ENCODE measurements around the gene ULBP2.
A peak's percentile ranks its signal among the peaks of the same experiment; 100 is the strongest.
"Not testable (repeated sequence)": the region's sequence is repeated elsewhere in the genome, so short reads cannot be mapped to it uniquely, and the experiment has no call there.

The ULBP2 gene, protein sequence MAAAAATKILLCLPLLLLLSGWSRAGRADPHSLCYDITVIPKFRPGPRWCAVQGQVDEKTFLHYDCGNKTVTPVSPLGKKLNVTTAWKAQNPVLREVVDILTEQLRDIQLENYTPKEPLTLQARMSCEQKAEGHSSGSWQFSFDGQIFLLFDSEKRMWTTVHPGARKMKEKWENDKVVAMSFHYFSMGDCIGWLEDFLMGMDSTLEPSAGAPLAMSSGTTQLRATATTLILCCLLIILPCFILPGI
- total RNA-seq: 0.16 to 2.3 (median 0.53) reads per million in 3 experiments

DNA sequence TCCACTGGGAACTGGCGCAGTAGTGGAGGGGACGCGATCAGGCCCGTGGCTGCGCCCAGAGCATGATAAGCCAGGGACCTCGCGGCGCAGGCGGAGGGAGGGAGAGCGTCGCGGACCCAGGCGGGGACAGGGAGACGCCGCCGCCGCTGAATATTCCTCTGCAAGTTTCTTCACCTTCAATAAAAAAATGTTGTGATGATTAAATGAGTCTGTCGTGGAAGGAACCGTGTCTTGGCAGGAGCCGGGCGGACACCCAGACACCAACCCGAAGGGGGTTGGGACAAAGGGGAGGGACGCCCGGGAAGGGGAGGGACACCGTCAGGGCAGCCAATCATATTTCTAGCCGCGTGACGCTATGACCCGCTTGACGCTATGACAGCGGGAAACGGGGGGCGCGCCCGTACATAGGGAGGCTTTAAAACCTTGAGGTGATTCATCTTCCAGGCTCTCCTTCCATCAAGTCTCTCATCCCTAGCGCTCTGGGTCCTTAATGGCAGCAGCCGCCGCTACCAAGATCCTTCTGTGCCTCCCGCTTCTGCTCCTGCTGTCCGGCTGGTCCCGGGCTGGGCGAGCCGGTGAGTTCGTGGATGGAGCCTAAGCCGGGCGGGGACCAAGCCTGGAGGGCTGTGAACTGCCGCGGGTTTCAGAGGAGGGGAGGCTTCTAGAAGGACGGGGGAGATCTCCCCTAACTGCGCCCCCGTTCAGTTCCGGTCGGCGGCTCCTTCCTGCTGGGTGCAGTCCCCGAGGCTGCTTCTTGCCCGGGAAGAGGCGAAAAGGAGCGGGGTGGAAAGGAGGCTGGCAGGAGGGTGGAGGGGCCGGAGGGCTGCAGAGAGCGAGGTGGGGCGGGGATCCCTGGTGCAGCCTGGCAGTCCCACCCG lies at the start of gene ULBP2:
TSS of gene ULBP2 (plus strand) at position 432 of the 878 bp plus-strand sequence. CDS start at position 491, 59 bp downstream.
- DNase-seq: peak; percentile 90

DNA sequence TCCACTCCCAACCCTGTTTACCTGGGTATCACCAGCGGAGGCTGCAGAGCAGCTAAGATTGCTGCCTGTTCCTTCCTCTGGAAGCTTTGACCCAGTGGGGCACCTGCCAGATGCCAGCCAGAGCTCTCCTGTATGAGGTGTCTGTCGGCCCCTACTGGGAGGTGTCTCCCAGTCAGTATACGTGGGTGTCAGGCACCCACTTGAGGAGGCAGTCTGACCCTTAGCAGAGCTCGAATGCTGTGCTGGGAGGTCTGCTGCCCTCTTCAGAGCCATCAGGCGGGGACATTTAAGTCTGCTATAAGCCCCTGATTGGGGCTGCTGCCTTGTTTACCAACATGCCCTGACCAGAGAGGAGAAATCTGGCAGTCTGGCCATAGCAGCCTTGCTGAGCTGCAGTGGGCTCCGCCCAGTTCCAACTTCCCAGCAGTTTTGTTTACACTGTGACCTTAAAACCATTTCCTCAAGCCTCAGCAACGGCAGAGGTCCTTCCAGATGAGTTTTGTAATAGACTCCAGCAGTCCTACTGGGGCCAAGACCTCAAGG lies 46.7 kb upstream of the ULBP2 start:
- no peak for DNase-seq

DNA sequence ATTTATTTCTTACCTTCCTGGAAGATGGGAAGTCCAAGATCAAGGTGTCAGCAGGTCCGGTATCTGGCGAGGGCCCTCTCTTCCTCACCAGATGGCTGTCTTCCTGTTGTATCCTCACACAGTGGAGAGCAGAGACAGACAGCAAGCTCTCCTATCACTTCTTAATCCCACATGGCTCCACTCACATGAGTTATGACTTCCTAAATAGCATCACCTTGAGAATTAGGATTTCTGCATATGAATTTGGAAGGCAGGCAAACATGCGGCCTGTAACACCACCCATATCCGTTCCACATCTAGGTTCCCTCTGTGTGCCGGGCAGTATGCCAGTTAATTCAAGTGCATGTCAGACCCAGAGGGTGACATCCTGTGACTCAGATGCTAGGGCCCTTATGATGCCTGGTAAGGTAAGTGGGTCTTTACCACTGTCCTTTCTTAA lies 46.0 kb upstream of the ULBP2 start:
- DNase-seq: peak; percentile 45

DNA sequence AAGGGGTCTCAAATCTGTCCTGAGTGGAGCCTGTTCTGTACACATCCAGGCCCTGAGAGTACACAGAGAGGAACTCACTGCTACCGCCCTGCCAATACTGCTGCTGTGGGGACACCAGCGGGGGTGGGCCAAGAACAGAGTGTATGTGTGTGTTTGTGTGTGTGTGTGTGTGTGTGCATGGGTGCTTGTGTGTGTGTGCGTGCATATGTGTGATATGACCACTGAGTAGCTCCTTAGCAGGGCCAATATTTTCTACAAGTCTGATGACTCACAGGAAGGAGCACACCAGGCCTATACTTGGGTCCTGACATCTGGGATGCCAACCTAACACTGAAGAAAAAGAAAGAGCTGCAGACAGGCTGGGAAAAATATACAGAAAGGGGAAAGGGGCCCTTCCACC lies 45.3 kb upstream of the ULBP2 start:
- no peak for DNase-seq

DNA sequence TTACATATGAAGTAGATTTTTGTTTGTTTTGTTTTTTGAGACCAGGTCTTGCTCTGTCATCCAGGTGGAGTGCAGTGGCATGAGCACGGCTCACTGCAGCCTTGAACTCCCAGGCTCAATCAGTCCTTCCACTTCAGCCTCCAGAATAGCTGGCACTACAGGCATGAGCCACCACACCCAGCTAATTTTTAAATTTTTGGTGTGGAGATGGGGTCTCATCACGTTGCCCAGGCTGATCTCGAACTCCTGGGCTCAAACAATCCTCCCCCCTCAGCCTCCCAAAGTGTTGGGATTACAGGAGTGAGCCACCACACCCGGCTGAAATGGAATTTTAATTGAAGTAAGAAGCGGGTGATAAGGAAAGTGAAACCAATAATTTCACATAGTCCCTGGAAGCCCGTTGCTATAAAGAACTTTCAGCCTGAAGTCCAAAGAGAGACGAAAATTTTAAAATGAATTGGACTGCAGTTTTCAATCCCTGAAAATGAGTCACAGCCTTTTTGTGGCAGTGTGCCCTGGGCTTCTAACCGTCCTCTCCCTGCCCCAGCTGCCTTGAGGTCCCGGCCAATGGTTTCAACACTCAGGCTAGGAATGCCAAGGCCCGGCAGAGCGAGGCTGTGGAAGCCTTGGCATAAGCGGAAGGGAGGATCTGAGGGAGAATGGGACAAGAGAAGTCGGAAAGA lies 44.7 kb upstream of the ULBP2 start:
- DNase-seq: no peak

DNA sequence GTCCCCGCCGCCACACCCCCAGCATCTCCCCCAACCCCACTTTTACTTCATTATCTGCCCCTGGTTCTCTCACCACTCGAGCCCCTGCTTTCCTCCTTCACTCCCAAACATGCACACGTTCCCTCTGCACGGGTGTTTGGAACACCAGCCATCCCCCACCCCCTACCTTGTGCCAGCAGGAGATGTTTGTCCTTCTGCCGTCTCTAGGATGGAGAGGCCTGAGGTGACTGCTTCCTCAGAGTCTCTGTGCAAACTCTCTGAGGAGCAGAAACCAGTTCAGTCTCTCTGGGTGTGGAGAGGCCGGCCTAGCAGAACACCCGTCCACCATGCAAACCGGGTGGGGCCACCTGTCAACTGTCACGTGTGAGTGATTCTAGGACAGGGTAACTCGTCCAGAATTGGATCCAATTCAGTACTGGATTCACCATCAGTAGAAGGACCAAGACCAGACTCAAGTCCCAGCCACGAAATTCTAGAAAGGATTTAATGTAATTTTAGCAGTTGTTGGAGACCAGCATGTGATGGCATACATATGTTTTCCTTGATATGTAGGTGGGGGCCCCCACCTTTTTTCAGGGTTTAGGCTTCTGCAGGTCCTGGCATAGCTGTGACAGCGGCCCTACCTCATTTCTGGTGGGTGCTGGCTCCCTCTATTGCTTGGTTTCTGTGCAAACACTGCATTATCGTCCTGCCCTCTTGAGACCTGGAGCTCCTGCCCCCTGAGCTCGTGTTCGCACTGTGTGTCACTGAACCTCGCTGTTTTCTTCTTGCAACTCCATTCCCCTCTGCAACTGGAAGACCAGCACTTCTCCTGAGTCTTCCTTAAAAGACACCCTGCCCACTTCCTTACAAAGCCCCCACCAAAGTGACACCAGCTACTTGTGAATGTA lies 43.7 kb upstream of the ULBP2 start, which contains the start of gene RAET1E:
TSS of gene RAET1E (minus strand) at position 259 of the 890 bp plus-strand sequence. CDS start 7,212 bp downstream, outside the sequence.
- DNase-seq: no peak

DNA sequence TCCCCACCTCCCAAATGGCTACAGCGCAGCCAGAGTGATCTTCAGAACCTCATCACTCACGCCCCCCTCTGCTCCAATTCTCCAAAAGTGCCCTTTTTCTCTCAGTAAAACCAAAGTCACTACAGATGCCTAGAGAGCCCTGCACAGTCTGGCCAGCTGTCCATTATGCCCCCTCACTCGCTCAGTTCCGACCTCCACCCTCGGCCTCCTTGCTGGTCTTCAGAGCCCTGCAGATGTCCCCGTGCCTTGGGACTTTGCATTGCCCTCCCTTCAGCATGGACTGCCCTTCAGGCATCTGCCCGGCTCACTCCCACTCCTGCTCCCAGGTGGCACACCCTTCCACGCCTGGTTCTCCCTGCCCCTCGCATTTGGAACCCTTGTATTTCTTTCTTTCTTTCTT lies 42.8 kb upstream of the ULBP2 start:
- no peak for DNase-seq

DNA sequence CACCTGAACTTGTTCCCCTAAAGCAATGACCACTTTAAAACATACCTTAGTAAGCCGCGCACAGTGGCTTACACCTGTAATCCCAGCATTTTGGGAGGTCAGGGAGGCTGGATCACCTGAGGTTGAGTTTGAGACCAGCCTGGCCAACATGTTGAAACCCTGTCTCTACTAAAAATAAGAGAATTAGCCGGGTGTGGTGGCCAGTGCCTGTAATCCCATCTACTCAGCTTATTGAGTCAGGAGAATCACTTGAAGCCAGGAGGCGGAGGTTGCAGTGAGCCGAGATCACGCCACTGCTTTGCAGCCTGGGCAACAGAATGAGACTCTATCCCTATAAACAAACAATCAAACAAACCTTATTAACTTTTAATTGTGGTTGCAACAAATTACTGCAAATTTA lies 42.3 kb upstream of the ULBP2 start:
- no peak for DNase-seq

DNA sequence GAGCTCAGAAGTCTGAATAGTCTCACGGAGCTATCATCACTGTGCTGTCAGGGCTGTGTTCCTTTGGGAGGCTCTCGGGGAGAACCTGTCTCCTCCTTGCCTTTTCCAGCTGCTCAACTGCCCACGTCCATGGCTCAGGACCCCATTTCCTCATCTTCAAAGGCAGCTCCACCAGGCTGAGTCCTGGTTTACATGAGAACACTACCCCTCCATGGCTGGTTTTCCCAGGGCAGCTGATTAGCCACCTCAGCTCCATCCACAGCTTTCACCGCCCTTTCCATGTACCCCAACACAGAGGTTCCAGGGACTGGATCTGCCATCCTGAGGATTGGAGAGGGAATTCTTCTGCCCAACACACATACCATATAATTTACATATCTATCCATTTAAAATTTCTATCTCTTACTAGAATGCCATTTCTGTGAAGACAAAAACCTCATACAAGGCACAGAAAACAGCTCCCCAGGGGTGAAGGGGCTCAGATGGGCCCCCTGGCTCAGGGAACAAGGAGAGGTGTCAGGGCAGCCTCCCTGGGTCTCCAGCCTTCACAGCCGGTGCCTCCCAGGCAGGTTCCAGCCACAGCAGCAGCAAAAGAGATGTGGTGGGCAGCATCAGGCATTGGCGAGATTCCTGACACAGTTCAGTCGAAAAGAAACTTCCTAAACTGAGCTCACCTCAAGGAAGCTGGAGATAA lies 41.7 kb upstream of the ULBP2 start:
- no peak for DNase-seq

DNA sequence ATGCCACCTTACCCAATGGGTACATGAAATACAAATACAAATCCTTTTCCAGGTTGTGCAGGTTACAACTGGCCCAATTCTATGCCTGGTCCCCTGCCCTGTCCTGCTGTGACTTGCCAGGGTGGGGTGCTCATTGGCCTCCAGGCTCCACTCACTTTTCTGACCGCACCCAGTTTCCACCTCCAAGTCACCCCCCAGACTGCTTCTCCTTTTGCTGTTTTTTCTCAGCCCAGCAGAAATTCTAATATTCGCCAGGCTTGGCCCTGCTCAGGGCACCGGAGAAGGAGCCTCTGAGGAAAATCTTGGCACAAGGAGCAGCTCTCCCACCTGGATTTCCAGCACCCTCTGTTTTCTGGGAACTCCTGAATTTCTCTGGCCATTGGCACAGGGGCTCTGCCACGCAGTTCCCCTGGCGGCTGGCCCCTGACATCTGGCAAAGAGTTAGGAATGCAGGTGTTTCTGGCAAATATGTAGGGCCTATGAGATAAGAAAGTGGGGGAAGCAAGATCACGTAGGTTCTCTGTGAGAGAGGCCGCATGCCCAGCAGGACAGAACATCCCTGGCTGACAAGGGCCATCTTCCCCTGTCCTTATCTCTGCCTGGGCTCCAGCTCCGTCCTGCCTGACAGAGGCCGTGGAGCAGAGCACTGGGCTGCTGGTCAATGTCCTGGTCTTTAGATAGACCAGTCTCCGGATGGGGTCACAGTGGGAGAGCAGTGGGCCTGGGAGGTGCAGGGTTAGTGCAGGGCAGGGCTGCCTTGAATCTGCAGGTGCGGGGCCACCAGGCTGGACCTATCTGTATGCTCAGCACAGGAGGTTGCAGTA lies 41.0 kb upstream of the ULBP2 start:
- no peak for DNase-seq

DNA sequence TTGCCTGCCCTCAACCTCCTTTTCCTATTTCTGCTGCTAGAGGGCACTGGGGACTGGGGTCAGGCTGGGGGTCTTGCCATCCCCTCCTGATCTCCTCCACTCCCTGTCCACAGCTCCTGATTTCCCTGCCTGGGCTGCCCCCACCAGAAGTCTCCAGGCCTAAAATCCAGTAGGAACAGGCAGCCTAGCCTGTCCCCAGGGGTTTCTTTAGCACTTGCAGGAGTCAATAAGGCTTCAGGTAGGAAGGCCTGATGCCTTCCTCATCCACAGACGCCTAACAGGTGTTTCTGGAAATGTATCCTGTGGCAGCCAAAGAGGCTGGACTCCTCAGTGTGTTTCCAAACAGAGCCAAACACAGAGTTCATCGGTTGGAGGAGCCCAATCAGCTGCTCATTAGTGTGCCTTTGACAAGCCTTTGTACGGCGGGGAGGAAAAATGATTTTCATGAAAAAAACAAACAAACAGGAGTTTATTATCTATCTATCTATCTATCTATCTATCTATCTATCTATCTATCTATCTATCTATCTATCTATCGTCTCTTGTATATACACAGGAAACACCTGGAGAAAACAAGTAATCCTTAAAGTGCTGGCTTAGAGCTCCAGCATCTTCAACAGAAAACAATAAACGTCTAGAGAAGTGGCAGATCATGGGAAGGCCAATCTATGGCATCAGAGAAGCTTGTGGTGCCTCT lies 40.2 kb upstream of the ULBP2 start:
- no peak for DNase-seq

DNA sequence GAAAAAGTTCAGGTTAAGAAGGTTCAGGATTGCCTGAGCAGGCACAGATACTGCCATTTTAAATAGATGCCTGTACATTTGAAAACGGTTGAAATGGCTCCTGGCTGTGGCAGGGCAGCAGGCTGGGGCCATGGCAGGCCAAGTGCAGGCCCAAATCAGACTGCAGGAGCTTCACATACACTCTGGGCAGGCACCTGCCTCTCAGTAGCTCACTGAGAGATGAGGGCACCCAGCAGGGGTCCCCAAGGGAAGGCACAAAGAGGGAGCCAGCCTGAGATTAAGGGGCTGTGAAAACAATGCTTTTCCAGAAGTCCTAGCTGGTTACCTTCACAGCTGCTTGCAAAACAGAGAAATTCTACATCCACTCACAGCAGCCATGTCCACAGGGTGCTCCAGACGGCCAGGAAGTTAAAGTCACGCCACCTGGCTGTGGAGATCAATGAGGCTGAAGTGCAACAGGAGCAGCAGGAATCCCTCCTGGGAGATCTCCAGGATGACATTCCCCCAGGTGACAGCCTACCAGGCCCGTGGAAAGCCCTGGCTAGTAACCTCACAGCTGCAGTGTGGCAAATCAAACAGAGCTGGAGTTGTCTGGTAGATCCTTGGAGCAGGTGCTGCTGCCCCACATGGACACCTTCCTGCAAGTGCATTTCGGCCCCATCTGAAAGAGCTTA lies 37.7 kb upstream of the ULBP2 start:
- no peak for DNase-seq

DNA sequence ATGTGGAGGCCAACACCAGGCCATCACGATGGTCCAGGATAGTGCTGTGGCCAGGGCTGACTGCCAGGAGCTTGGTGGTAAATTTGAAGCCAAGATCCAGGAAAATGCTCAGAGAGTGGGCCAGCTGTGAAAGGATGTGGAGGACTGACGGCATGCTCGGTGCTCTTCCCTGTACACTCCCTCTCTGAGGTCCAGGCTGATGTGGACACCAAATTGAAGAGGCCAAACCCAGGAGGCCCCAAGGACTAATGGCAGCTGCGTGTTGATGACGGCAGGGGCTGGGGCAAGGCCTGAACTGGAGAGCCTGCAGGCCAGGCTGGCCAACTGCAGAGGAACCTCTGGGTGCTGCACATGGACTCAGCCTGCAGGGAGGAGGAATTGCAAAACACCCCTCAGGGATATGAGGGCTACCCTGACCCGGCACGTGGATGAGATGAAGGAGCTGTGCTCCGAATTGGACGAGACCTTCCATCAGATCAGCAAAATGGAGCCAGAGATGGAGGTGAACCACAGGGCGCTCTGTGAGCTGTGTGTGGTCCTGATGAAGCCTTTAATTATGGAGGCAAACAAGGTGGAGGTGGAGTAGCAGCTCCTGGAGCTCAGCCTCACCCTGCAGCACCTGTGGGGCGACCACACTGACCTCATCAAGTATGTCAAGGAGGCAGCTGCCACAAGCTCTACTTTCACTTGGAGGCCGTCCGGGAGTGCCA lies 37.0 kb upstream of the ULBP2 start:
- no peak for DNase-seq

DNA sequence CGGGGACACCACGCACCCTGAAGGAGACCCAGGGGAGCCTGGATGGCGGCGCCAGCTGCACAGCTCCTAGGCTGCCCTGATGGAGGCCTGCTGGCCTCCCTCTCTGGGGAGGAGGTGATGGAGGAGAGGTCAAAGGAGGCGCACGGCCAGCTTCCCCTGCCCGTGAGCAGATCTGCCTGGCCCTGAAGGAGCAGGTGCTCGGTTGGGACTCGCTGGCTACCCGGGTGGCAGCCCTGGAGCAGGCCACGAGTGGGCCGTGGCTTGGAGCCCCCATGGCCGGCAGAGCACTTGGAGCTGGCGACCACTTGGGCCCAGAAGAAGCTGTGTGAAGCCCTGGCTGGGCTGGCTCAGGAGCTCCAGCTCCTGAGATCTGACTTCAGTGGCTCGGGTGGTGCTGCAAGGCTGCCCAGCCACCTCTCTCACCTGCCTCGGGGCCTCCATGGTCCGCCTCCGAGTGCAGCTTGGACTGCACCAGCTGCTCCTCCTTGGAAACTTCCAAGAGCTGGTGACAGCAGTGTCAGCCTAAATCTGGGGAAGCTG lies 36.4 kb upstream of the ULBP2 start:
- no peak for DNase-seq

DNA sequence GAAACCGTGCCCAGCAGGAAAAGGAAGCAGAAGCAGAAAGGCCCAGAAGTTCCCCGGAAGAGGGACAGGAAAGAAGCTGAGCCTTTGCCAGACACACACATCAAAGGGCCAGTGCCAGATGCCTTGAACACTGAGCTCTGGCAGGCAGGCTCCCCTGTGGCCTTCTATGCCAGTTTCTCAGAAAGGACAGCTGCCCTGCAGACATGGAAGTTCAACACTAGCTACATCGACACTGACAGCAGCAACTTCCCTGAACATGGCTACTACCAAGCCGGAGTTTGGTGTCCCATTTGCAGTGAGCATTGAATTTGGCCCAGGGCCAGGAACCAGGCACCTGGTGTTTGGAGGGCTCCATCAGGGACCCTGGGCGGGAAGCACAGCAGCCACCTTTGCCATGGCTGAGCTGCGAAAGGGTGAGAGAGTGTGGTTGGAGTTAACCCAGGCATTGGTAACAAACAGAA lies 35.9 kb upstream of the ULBP2 start:
- no peak for DNase-seq

DNA sequence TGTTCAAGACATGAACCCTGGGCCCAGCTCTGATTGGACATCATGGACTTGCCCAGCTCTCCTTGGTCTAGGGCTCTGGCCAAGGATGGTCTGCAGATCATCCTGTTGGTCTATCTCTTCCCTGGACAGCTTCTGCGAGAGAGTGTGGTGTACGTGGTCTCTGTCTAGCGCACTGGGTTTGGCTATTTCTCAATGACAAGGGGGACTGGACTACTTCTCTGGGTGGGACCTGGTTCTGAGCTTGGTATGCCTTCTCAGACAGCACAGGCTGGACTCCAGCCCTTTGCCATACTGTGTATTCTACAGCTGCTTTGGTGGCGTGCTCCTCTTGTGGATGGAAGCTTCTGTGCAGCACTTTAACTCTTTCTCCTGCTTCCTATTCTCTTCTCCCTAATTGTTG lies 35.4 kb upstream of the ULBP2 start:
- DNase-seq: no peak

DNA sequence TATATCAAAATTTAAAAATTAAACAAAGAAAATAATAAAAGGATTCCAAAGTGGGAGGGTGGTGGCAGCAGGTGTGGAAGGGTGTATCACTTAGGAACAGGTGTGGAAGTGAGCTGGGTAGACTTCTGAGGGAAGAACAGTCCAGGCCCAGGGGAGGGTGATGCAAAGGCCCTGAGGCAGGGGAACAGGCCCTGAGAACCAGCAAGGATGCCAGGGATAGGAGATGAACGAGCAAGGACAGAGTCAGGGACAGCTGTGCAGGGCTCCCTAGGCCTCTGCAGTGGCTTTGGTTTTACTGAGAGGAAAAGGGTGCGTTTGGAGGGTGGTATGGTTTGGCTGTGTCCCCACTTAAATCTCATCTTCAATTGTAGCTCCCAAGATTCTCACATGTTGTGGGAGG lies 34.5 kb upstream of the ULBP2 start:
- no peak for DNase-seq

DNA sequence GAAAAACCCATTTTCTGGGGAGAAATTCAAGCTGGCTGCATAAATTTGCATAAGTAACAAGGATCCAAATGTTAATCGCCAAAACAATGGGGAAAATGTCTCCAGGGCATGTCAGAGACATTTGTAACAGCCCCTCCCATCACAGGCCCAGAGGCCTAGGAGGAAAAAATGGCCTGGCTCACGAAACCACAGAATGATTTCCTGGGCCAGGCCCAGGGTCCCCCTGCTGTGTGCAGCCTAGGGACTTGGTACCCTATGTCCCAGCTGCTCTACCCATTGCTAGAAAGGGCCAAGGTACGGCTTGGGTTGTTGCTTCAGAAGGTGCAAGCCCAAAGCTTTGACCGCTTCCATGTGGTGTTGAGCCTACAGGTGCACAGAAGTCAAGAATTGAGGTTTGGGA lies 33.3 kb upstream of the ULBP2 start:
- DNase-seq: not testable (repeated sequence)

Measured in central memory CD4-positive, alpha-beta T cell (primary cell).